IMR-90 (cell line): ENCODE measurements around the gene NDST3. TPM values are rescaled to one million over a fixed set of nuclear protein-coding genes. Genes with fewer than 3 reads are reported as not detected.

Experiments used
- ATAC-seq: fragments of 200-7000 bp; cut with Tn5 transposase; 2 replicates; pipeline ENCODE4 v1.9.1; 2020; ENCODE audit warnings: low read depth, mild to moderate bottlenecking, moderate library complexity
- BruUV-seq: library from RNA; stranded (reverse); fragments of 400-500 nt; replicated peaks from 2 replicates; lab custom pipeline; 2021; lab: Mats Ljungman, UMichigan
- CTCF ChIA-PET: fragments of 300-600 bp; formaldehyde crosslinking; extraction: SDS; loops from one replicate; lab custom pipeline; 2021; ENCODE audit warnings: antibody characterized with exemption; lab: Yijun Ruan, JAX
- POLR2A ChIA-PET: fragments of 300-600 bp; sonication (Branson Sonifier 250); formaldehyde crosslinking; loops from one replicate; lab custom pipeline; 2022; ENCODE audit warnings: antibody characterized with exemption; ENCODE audit not compliant: unreplicated experiment; lab: Charles Lee
- DNase-seq: peaks from one replicate; pipeline ENCODE4 v3.0.0; 2013
- H2AFZ ChIP-seq: replicated peaks from 2 replicates; pipeline ENCODE3; 2013; ENCODE audit warnings: low read length, mild to moderate bottlenecking; ENCODE audit not compliant: poor library complexity
- H2AK5ac ChIP-seq: 2 replicates; pipeline ENCODE4 v1.6.1; 2013; ENCODE audit warnings: low read depth, low read length, inconsistent platforms
- H2AK9ac ChIP-seq: replicated peaks from 2 replicates; pipeline ENCODE3; 2013; ENCODE audit warnings: mild to moderate bottlenecking, low read depth, low read length, moderate library complexity; ENCODE audit not compliant: poor library complexity
- H2BK120ac ChIP-seq: 2 replicates; pipeline ENCODE4 v1.6.1; 2013; ENCODE audit warnings: low read depth, low read length, inconsistent platforms
- H2BK15ac ChIP-seq: 3 replicates; pipeline ENCODE4 v1.6.1; 2013; ENCODE audit warnings: low read depth, low read length, inconsistent platforms
- H2BK20ac ChIP-seq: 2 replicates; pipeline ENCODE4 v1.6.1; 2013; ENCODE audit warnings: low read depth, mild to moderate bottlenecking, inconsistent platforms, low read length, moderate library complexity
- H2BK5ac ChIP-seq: 2 replicates; pipeline ENCODE4 v1.6.1; 2013; ENCODE audit warnings: mild to moderate bottlenecking, low read depth, low read length, inconsistent platforms; ENCODE audit not compliant: poor library complexity, severe bottlenecking
- H3K14ac ChIP-seq: replicated peaks from 2 replicates; pipeline ENCODE4 v1.6.1; 2013; ENCODE audit warnings: low read depth, low read length, inconsistent platforms
- H3K18ac ChIP-seq: 2 replicates; pipeline ENCODE4 v1.6.1; 2013; ENCODE audit warnings: low read depth, low read length, control low read depth
- H3K23ac ChIP-seq: 2 replicates; pipeline ENCODE4 v1.6.1; 2013; ENCODE audit warnings: low read depth, low read length, inconsistent platforms
- H3K27ac ChIP-seq: 2 replicates; pipeline ENCODE4 v1.5.1; 2013; ENCODE audit warnings: mild to moderate bottlenecking, control low read depth, low read length; ENCODE audit not compliant: insufficient read depth
- H3K27me3 ChIP-seq: 2 replicates; pipeline ENCODE4 v1.6.1; 2013; ENCODE audit warnings: low read length; ENCODE audit not compliant: control insufficient read depth, insufficient read depth
- H3K36me3 ChIP-seq: 2 replicates; pipeline ENCODE4 v1.6.1; 2013; ENCODE audit warnings: low read length, mixed read lengths; ENCODE audit not compliant: control insufficient read depth, insufficient read depth
- H3K4ac ChIP-seq: 2 replicates; pipeline ENCODE4 v1.6.1; 2013; ENCODE audit warnings: low read depth, low read length, inconsistent platforms
- H3K4me1 ChIP-seq: 2 replicates; pipeline ENCODE4 v1.6.1; 2013; ENCODE audit warnings: low read length, mixed read lengths; ENCODE audit not compliant: control insufficient read depth, insufficient read depth
- H3K4me2 ChIP-seq: 2 replicates; pipeline ENCODE4 v1.6.1; 2013; ENCODE audit warnings: low read depth, mild to moderate bottlenecking, control low read depth, low read length, moderate library complexity
- H3K4me3 ChIP-seq: 2 replicates; pipeline ENCODE4 v1.5.1; 2013; ENCODE audit warnings: low read depth, mild to moderate bottlenecking, control low read depth, low read length, moderate library complexity; ENCODE audit not compliant: insufficient read depth
- H3K56ac ChIP-seq: 2 replicates; pipeline ENCODE4 v1.6.1; 2013; ENCODE audit warnings: low read length, inconsistent platforms; ENCODE audit not compliant: insufficient read depth; ENCODE audit errors: extremely low read depth
- H3K79me1 ChIP-seq, 2 experiments: 2 replicates each; pipeline ENCODE4 v1.6.1; 2013; ENCODE audit warnings: low read length in 2 of 2, inconsistent platforms in 1 of 2, low read depth in 1 of 2
- H3K9ac ChIP-seq: 2 replicates; pipeline ENCODE4 v1.6.1; 2013; ENCODE audit warnings: low read depth, low read length, control low read depth
- H3K9me1 ChIP-seq: 2 replicates; pipeline ENCODE4 v1.6.1; 2013; ENCODE audit warnings: low read length, inconsistent platforms; ENCODE audit not compliant: insufficient read depth
- H3K9me3 ChIP-seq: 2 replicates; pipeline ENCODE4 v1.6.1; 2013; ENCODE audit warnings: low read length; ENCODE audit not compliant: control insufficient read depth, insufficient read depth
- H4K20me1 ChIP-seq: 2 replicates; pipeline ENCODE4 v1.6.1; 2013; ENCODE audit warnings: low read length, inconsistent platforms; ENCODE audit not compliant: insufficient read depth
- H4K5ac ChIP-seq: 2 replicates; pipeline ENCODE4 v1.6.1; 2013; ENCODE audit warnings: mild to moderate bottlenecking, low read depth, low read length, control low read depth
- H4K8ac ChIP-seq, 2 experiments: 2 replicates each; pipeline ENCODE4 v1.6.1; 2013; ENCODE audit warnings: low read depth in 2 of 2, low read length in 2 of 2, control low read depth in 1 of 2, inconsistent platforms in 1 of 2
- H4K91ac ChIP-seq: 2 replicates; pipeline ENCODE4 v1.6.1; 2013; ENCODE audit warnings: low read depth, low read length, inconsistent platforms; ENCODE audit not compliant: insufficient read depth
- MAFK ChIP-seq: IDR thresholded peaks from 2 replicates; pipeline ENCODE4 v1.6.1; 2012; ENCODE audit warnings: low read depth, low read length, improper control_type of control experiment
- NFE2L2 ChIP-seq: fragments of 150-350 bp; IDR thresholded peaks from 2 replicates; pipeline ENCODE4 v1.6.1; 2016; ENCODE audit warnings: low read depth, mild to moderate bottlenecking, low read length
- WGBS, 2 experiments: methylation state at CpG; one replicate each; pipeline versions ENCODE4 v1.1.5 to v1.1.7; 2013; ENCODE audit warnings: missing lambda C conversion rate in 2 of 2; ENCODE audit not compliant: insufficient read length in 1 of 2; ENCODE audit errors: extremely low coverage in 2 of 2; 5-methylcytosine and 5-hydroxymethylcytosine counted together
- dilution Hi-C: fragments of 300-500 bp; cut with HindIII; formaldehyde crosslinking; loops from one replicate; pipeline ENCODE4 v1.14.3; 2018; ENCODE audit warnings: low sequenced_read_pairs; ENCODE audit not compliant: unreplicated experiment
- in situ Hi-C: fragments of 300-500 bp; cut with MboI; formaldehyde crosslinking; loops from 3 replicates; pipeline ENCODE4 v1.14.3; 2019; ENCODE audit warnings: low sequenced_read_pairs, inconsistent platforms, mixed read lengths
- intact Hi-C: fragments of 100-400 bp; cut with micrococcal nuclease; formaldehyde crosslinking; loops from 2 replicates; pipeline ENCODE4 v1.10.0; 2022
- polyA plus RNA-seq, 3 experiments: library from polyadenylated mRNA; depleted of rRNA; stranded (reverse); fragments of >200 nt; gene quantifications; 2 replicates each; pipeline ENCODE4 v1.2.3, GENCODE V29; 2012; ENCODE audit warnings: low replicate concordance in 1 of 3
- total RNA-seq: library from RNA; depleted of rRNA; stranded (reverse); fragments of >200 nt; gene quantifications from 2 replicates; pipeline ENCODE4 v1.2.3, GENCODE V29; 2012
- TF ChIP-seq, protein P1 (sequence below): fragments of 150-350 bp; IDR thresholded peaks from 2 replicates; pipeline ENCODE4 v1.6.1; 2016; ENCODE audit warnings: low read depth, mild to moderate bottlenecking, low read length, moderate library complexity, borderline replicate concordance

NDST3 gene
- total and polyA plus RNA-seq, 2 of the 4 experiments (the other 2 are of a cell fraction): 0.10 to 0.18 TPM

DNA sequence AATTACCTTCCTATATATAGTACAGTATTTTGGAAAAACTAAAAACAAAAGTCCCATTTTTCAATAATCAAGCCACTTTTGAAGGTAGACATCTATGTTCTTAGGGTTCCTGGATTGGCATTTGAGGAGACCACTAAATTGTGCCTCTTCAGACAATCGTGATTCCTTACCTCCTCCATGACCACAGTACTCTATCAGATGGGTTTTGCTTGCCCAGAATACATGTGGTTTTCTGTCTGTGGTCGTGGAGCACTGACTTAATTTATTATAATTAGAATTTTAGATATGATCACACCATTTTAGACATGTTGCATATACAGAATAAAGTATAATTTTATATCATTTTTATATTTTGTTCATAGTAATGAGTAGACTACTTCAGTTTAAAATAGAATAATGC, 67.9 kb downstream of the NDST3 start:
- no peak overlapping the region for H3K23ac ChIP-seq
- WGBS, 2 experiments: no CpG with 5 or more reads among the region's 2 CpGs
- TF ChIP-seq MAFK (no peak), NFE2L2 (no peak)
- TF ChIP-seq, protein P1, sequence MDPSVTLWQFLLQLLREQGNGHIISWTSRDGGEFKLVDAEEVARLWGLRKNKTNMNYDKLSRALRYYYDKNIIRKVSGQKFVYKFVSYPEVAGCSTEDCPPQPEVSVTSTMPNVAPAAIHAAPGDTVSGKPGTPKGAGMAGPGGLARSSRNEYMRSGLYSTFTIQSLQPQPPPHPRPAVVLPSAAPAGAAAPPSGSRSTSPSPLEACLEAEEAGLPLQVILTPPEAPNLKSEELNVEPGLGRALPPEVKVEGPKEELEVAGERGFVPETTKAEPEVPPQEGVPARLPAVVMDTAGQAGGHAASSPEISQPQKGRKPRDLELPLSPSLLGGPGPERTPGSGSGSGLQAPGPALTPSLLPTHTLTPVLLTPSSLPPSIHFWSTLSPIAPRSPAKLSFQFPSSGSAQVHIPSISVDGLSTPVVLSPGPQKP: no peak
- no peak overlapping the region for H3K27ac ChIP-seq
- intact Hi-C loops (no loop called here), in situ Hi-C loops (no loop called here), dilution Hi-C loops (no loop called here)
- H3K9me1 ChIP-seq: no peaks in the 10 kb centered on the region
- no TSS peak for BruUV-seq
- no peak overlapping the region for H3K4me3 ChIP-seq
- no peaks in the 10 kb centered on the region for H3K4me1 ChIP-seq
- no peaks in the 10 kb centered on the region for H4K20me1 ChIP-seq
- no peak overlapping the region for H2AFZ ChIP-seq
- H4K91ac ChIP-seq: no peak overlapping the region
- no peak overlapping the region for H4K8ac ChIP-seq
- H3K9me3 ChIP-seq: no peaks in the 10 kb centered on the region
- no peaks in the 10 kb centered on the region for H3K79me1 ChIP-seq
- ChIA-PET CTCF (no interaction called here), POLR2A (no interaction called here)
- DNase-seq (no peak), ATAC-seq (no peak)
- no peaks in the 10 kb centered on the region for H3K27me3 ChIP-seq
- no peak overlapping the region for H2BK15ac ChIP-seq
- no peak overlapping the region for H2BK5ac ChIP-seq
- H2AK9ac ChIP-seq: no peak overlapping the region
- H2AK5ac ChIP-seq: no peak overlapping the region
- H3K4ac ChIP-seq: no peak overlapping the region
- H2BK120ac ChIP-seq: no peak overlapping the region
- H3K9ac ChIP-seq: no peak overlapping the region
- H3K14ac ChIP-seq: no peak overlapping the region
- H3K36me3 ChIP-seq: no peaks in the 10 kb centered on the region
- no peak overlapping the region for H3K18ac ChIP-seq
- H3K4me2 ChIP-seq: no peak overlapping the region
- H3K56ac ChIP-seq: no peak overlapping the region
- no peak overlapping the region for H4K5ac ChIP-seq
- H2BK20ac ChIP-seq: no peak overlapping the region
